Cerebellar nuclear complex (tissue), 1 donor: Measurements from ENCODE around the gene ACE.
"Not testable (repeated sequence)": the region's sequence is repeated elsewhere in the genome, so short reads cannot be mapped to it uniquely, and the experiment has no call there.

Experiments
- DNase-seq, 2 experiments: peaks; one replicate each; lab custom pipeline; 2025; lab: John Stamatoyannopoulos, UW

The ACE gene

DNA sequence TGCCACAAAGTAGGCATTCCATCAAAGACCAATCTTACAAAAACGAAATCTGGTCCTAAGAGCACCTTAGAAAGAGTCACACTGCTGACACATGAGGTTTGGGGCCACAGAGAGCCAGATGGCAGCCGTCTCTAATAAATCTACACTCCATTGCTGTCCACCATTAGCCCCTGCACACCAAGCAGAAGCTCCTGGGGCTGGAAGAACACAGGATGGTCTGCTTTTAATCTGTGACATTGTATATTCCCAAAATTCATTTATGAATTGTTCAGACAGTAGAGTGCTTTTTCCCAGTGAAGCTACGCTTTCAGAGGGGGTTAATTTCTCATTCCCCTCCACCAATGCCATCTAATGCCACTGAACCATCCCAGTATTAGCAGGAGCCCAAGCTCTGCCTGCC, 32.4 kb upstream of the ACE start:
- DNase-seq: no peak

DNA sequence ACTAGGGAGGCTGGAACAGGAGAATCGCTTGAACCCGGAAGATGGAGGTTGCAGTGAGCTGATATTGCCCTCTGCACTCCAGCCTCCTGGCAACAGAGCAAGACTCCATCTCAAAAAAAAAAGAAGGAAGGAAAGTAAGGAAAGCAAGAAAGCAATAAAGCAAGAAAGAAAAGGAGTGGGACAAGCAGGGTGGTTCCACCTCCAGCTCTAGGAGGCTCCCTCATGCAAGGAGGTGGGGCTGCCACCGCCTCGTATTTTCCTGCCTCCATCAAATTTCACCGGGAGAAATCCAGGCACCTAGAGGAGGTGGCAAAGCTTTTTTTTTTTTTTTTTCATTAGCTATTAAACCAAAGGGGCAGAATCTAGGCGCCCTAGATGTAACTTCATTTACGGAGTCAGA, 31.8 kb upstream of the ACE start:
- no peak for DNase-seq

DNA sequence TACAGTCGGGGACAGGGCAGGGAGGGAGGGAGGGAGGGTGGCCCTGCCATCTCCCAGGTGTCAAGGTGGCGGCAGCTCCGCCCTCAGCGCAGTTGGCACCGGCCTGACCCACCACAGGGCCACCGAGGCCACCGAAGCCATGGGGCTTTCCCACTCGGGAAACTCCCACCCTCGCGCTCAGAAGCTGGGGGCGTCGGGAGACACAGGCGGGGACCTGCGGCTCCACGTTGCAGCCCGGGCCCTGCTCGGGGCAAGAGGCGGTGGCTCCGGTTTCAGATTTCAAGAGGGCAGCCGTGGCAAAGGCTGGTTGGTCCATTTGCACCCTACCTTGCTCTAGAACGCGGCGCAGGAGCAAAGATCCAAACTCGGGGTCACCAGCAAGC, 31.3 kb upstream of the ACE start:
- DNase-seq: no peak

DNA sequence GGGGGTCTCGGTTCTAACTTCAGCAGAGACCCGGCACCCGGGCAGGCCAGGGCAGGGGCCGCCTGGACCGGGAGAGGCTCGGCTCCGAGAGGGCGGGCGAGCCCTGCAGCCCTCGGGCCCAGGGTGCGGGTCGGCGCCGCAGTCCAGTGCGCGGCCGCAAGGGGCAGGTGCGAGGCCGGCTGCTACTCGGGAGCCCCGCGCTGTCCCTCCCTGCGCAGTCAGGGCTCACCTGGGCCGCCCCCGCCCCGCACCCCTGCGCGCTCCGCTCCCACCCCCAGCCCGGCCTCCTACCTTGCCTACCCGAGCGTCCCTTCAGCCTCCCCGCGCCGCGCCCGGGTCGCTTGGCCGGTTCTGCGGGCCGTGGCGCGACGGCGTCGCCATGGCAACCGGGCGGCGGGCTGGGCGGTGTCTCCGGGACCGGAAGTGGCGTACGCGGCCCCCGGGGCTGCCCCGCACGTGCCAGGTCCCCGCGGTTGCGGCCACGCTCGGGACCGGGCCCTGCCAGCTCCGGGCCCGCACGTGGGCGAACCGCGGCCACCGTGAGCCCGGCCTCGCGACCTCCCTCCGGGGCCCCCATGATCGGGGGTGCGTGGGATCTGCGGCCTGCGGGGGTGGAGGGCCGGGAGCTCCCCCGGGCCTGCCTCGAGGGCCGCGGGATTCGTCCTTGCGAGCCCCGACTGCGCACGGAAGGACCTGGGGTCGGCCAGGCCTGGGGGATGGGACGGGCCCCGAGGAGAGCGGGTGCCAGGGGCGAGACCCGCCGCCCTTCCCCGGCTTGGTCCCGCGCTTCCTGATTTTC, 30.7 kb upstream of the ACE start, which contains the start of gene CYB561:
CYB561 (minus strand) TSS at position 353 of the 799 bp plus-strand sequence. CDS start 8,759 bp downstream, outside the sequence.
- DNase-seq: peak in 1 of 2 experiments; percentile 15

DNA sequence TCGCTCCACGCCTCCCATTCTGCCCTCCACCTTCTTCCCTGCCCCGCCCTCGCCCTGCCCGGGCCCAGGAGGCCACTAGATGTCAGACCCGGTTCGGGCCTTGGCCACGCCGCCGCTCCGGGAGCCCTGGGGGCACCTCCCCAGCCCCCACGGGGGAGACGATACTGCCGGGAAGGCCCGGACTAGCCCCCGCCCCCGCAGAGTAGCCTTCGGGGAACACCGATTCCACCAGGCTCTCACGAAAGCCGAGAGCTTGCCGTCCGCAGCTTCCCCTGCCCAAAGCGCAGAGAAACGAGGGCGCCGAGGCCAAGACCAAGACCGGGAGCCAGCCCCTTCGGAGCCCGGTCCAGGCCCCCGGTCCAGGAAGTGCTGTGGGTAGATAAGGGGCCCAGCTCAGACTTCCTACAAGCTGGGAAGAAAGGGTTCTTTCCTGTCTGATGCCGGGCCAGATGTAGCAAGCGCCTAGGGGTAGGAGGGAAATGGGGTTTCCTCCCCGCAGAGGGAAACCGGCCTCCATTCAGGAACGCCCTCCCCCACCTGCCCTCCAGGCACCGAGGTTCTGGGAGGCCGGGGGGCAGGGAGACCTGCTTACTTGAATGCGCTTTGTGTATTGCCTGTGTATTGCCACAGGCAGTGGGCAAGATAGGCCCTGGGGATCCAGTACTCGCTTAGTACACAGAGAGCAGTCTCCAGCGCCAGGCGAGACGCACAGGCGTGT, 29.9 kb upstream of the ACE start:
- DNase-seq: no peak

DNA sequence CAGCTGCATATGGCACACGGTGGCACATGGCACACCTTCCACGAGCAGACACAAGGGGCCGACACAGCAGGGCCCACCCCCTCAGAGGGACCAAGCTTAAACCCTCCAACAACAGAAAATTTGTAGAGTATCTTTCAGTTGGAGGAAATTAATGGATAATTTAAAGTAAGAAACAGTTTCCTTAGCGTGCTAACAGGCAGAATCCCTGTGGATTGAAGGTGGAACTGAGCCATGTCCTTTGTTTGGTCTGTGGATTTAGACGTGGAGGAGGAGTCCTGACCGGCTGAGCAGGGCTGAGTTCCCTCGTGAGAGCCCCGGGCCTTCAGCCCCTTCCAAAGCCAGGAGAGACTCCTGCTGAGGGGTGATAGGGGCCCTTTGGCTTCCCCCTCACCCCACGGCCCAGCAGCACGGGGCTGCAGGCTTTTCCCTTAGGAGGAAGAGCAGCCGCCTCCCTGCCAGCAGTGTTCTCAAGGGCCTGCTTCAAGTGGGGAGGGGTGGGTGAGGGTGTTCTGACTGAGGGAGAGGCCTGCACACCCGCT, 29.3 kb upstream of the ACE start:
- DNase-seq: no peak

DNA sequence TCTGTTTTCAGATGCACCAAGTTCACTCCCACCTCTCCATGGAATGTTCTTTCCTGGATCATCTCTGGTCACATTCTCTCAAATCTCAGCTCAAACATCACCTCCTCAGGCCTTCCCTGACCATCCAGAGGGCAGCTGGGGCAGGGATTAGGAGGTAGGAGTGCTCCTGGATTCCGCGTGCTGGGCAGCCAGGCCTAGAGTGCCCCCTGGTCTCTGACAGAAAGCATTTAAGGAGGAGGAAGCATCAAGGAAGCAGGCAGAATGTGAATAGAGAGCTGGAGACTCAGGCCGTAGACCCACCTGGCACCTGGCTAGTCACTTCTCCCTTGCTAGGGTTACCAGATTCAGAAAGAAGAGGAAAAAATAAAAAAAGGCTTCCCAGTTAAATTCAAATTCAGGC, 28.2 kb upstream of the ACE start:
- DNase-seq: no peak

DNA sequence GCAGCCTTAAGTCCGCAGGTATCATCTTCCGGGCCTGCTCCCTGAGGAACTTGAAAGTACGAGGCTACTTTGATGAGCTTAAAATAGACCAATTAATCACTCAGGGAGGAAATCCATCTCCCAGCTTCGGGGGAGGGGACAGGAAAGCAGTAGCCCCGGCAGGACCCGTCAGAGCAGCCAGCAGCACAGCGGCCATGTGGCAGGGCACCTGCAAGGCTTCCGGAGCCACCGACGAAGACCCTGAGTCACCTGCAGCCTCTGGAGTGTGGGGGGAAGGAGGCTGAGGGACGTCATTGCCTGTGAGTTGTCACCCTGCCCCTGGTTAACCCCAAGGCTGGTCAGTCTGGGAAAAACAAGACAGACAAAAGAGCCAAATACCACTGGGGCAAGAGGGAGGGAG, 26.3 kb upstream of the ACE start:
- DNase-seq: no peak

DNA sequence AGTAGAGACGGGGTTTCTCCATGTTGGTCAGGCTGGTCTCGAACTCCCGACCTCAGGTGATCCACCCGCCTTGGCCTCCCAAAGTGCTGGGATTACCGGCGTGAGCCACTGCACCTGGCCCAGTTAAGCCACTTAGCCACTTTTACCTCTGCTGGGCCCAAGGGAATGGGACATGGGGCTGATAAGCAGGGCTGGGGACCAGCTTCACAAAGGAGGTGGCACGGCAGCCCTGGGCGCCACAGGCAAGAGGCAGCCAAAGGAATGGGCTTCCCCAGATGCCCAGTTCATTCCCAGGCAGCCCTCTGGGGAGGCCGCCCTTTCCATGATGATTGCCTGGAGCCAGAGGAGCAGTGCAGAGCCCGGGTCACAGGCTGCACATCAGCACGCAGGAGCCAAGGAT, 25.7 kb upstream of the ACE start:
- DNase-seq: no peak

DNA sequence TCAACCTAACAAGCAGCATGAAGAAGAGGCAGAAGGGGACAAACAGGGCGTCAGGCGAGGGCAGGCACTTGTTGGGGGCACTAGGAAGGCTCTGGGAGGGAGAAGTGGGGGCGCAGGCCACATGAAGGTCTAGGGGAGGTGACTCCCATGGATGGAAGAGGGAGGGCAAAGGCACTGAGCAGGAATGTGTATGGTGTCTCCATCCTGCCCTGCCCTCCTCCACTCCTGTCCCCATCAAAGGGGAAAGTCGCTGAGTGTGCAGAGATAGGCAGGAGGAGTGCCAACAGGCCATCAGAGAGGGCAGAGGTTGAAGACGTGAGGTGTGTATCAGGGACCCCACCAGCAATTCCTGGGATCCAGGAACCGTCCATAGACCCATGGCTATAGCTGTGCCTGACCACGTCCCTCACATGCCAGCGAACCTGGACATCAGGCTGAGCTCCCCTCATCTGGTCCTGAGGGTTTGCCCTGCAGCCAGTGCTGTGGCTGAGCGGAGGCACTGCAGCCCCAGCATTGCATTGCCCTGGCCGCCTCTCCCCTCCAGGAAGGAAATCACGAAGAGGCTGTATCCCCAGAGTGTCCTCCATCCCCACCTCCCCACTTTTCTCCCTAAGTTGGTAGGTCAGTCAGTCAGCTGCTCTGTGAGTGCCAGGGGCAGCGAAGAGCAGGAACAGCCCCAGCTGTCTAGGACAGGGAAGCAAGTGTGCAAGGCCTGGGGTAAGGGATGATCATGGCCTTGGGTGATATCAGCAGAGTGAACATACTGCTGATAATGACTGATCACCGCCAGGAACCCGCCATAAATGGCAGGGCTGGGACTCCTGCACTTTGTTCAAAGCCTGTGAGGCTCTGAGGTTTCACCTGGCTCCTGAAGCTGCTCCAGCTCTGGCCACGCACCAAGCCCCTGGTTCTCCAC, 24.6 kb upstream of the ACE start:
- no peak for DNase-seq

DNA sequence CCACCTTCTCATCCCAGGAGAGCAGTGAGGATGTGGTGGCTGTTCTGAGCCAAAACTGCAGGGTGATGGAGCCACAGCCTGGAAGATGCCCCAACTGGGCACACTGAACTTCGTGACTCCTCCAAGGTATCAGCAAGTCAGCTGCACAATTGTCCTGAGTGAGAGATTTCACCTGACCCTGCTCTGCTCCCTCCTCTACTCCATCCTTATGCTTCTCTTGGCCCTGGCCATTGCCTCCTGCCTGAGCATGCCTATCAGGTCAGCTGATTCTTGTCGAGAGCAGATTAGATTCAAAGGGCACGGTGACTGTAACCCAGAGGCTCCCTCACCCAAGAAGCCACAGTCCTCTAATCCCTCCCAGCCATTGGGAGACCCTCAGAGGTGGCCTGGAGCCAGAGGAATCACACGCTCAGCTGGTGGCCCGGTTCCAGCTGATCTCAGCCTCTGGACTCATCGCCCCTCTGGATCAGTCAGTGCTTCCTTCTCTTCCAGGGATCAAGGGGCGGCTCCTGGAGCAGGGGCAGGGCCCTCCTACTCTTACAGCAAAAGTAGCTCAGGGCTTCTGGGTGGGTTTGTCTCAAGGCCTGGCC, 23.8 kb upstream of the ACE start:
- no peak for DNase-seq

DNA sequence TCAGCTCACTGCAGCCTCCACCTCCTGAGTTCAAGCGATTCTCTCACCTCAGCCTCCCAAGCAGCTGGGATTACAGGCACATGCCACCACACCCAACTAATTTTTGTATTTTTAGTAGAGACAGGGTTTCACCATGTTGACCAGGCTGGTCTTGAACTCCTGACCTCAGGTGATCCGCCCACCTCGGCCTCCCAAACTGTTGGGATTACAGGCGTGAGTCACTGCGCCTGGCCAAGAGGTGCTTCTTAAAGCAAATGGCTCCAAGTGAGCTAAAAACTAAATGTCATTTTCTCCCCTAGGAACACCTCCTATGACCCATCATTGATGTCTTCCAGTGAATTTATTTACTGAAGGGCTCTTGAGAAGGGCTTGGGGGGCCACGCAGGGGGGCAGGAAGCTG, 22.5 kb upstream of the ACE start:
- not testable (repeated sequence) for DNase-seq

DNA sequence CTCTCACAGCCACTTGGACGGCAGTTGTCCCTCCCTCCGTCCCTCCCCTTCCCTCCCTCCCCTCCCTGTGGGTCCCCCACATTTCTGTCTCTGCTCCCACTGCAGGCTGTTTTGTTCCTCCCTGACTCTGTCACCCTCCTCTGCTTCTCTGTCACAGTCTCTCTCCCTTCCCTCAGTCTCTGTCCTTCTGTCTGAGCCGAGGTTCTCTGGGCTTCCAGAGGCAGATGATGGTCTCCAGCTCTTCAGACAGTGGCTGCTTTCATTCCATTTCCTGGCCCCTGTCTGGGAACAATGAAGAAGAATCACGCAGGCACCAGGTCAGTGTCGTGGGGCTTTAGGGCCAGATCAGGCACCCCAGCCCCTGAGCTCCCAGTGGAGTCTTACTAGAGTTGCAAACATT, 21.9 kb upstream of the ACE start:
- DNase-seq: no peak

DNA sequence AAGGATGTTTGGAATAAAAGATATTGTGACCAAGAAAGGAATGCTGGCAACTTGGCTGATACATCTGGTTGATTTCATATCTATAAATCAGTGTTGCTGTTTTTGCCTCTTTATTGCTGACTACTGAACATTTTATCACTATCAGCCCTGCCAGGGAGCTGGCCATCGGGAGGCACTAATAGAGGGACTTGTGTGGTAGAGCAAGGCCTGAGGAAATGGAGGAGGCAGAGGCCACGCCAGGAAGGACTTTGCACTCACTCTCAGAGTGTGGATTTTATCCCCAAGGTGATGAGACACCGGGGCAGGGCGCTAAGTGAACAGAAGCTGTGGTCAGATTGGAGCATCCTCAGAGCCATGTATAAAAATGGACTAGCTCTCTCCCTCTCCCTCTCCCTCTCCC, 21.4 kb upstream of the ACE start:
- no peak for DNase-seq

DNA sequence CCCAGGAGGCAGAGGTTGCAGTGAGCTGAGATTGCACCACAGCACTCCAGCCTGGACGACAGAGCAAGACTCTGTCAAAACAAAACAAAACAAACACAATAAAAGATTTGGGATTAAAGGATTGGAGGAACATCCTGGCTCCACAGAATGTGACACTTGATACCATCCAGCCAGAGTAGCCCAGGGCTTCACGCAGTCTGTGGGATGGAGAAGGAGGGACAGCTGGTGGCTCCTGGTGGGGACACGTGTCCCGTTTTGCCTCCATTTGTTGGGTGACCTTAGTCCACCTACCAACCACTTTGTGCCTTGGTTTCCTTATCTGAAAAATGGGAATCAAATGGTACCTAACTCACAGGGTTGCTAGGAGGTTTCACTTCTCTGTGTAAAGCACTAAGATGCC, 18.4 kb upstream of the ACE start:
- no peak for DNase-seq

DNA sequence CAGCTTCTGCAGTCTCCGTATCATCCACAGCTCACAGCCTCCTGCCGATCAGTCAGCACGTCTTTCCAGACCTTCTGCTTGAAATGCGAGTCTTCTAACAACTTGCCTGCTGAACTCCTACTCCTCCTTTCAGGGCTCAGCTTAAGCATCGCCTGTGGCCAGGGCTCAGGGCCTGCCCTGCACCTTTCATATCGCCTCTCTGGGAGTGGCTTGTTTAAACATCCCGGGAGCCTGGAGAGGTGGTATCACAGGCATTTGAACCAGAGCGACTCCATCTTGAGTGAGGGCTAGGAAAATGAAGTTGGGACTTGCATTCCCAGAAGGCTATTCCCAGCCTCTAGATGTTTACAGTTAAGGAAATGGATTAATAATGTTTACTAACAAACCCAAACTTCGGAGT, 16.8 kb upstream of the ACE start:
- DNase-seq: no peak

DNA sequence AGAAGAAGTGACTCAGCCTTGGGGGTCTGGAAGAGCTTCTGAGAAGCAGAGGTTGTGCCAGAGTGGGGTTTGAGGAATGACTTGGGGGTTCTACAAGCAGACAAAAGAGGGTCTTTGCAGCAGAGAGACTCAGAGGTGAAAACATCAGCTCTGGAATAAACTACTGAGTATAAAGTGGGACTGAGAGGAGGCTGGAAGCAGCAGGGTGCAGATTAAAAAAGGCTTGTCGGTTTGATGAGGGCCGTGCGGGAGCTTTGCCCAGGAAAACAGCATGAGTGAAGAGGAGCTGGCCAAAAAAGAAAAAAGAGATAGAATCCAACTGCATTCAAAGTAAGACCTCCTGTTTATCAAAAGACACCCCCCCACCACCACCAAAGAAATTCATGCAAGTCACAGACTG, 13.1 kb upstream of the ACE start:
- DNase-seq: no peak

DNA sequence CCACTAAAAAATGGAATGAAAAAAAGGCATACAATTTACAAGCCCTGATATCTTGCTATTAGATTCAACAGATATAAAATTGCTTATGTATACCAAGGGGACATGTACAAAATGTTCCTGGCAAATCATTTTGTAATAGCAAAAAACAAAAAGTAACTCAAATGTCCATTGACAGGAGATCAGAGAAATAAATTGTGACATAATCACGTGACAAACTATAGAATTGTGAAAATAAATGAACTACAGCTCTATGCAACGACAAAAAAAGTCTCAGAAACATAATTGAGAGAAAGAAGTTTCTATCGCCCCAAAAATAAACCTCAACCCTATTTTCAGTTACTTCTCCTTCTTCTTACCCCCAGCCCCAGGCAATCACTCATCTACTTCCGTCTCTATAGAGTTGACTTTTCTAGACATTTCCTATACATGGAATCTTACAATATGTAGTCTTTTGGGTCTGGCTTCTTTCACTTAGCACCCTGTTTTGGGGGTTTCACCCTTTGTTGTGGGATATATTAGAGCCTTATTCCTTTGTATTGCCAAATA, 12.1 kb upstream of the ACE start:
- no peak for DNase-seq

DNA sequence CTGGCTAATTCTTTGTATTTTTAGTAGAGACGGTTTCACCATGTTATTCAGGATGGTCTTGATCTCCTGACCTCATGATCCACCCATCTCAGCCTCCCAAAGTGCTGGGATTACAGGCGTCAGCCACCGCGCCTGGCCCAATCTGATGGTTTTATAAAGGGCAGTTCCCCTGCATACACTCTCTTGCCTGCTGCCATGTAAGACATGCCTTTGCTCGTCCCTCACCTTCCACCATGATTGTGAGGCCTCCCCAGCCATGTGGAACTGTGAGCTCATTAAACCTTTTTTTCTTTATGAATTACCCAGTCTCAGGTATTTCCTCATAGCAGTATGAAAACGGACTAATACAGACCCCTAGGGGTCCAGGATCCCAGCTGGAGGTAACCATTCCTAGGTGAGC, 8.8 kb upstream of the ACE start:
- DNase-seq: not testable (repeated sequence)

DNA sequence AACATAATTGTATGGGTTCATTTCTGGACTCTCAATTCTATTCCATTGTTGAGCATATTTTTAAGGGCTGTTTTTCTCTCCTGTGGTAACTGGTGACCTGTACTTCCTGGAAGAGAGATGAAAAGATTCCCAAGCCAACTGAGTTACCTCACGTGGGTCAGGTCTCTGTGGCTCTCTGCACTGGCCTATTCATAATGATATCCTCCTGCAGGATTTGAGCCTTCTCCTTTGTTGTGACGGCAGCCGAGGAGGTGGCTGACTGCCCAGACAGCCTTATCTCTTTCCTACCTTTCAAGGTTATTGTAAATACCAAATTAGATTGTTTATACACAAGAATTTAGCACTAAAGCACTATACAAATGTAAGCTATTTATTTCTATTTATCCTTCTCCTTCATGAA, 2.7 kb upstream of the ACE start:
- no peak for DNase-seq
